BLaER1 (cell line): ENCODE data around the gene DCHS2.

Experiments used
- H3K27ac ChIP-seq: shearing (Covaris generic); formaldehyde crosslinking; 2 replicates; pipeline ENCODE4 v1.8.1; 2022
- H3K27me3 ChIP-seq: shearing (Covaris generic); formaldehyde crosslinking; 2 replicates; pipeline ENCODE4 v1.8.1; 2022
- H3K36me3 ChIP-seq: shearing (Covaris generic); formaldehyde crosslinking; 2 replicates; pipeline ENCODE4 v1.8.1; 2022
- H3K4me1 ChIP-seq: shearing (Covaris generic); formaldehyde crosslinking; 2 replicates; pipeline ENCODE4 v1.8.1; 2022
- H3K4me2 ChIP-seq: shearing (Covaris generic); formaldehyde crosslinking; 2 replicates; pipeline ENCODE4 v1.8.1; 2022
- H3K4me3 ChIP-seq: shearing (Covaris generic); formaldehyde crosslinking; 2 replicates; pipeline ENCODE4 v1.8.1; 2022
- H3K9ac ChIP-seq: shearing (Covaris generic); formaldehyde crosslinking; 2 replicates; pipeline ENCODE4 v1.8.1; 2022
- H3K9me3 ChIP-seq: shearing (Covaris generic); formaldehyde crosslinking; 2 replicates; pipeline ENCODE4 v1.8.1; 2022
- H4K20me1 ChIP-seq: shearing (Covaris generic); formaldehyde crosslinking; 2 replicates; pipeline ENCODE4 v1.8.1; 2022
- Cebpa-rat ChIP-seq: shearing (Covaris generic); IDR thresholded peaks from 2 replicates; pipeline ENCODE4 v1.8.1; 2022

The DCHS2 gene

GRCh38 chr4:154433543-154433942 lies 58.1 kb downstream of the DCHS2 start:
- H3K4me3 ChIP-seq = no peak overlapping the region
- no peaks in the 10 kb centered on the region for H3K27me3 ChIP-seq
- no peak overlapping the region for H3K4me2 ChIP-seq
- H4K20me1 ChIP-seq = no peaks in the 10 kb centered on the region
- peaks cover 7% of the 10 kb centered on the region; the same call in 1 of the 2 replicates for H3K9me3 ChIP-seq
- no peak overlapping the region for H3K9ac ChIP-seq
- peaks cover 12% of the 10 kb centered on the region; the same call in 1 of the 2 replicates for H3K36me3 ChIP-seq
- H3K27ac ChIP-seq = no peak overlapping the region
- TF ChIP-seq Cebpa-rat = no peak
- H3K4me1 ChIP-seq = peaks cover 3% of the 10 kb centered on the region; the same call in 1 of the 2 replicates

GRCh38 chr4:154429176-154429575 lies 62.4 kb downstream of the DCHS2 start:
- Histone ChIP-seq H3K27me3 (no peaks in the 10 kb centered on the region), H3K9ac (no peak overlapping the region), H3K4me1 (peaks cover 46% of the 10 kb centered on the region), H3K36me3 (peaks cover 8% of the 10 kb centered on the region; the same call in 1 of the 2 replicates), H4K20me1 (no peaks in the 10 kb centered on the region), H3K4me3 (no peak overlapping the region), H3K27ac (no peak overlapping the region), H3K4me2 (no peak overlapping the region), H3K9me3 (peaks cover 7% of the 10 kb centered on the region; the same call in 1 of the 2 replicates)
- no peak for TF ChIP-seq Cebpa-rat

- H3K4me1 ChIP-seq = peaks cover 62% of the 10 kb centered on the region
- no peaks in the 10 kb centered on the region for H3K27me3 ChIP-seq
- H4K20me1 ChIP-seq = no peaks in the 10 kb centered on the region
- H3K9ac ChIP-seq = no peak overlapping the region
- peak overlapping the region; percentile 48 for H3K4me2 ChIP-seq
- TF ChIP-seq Cebpa-rat = no peak
- peaks cover 5% of the 10 kb centered on the region; the same call in 1 of the 2 replicates for H3K36me3 ChIP-seq
- no peak overlapping the region for H3K27ac ChIP-seq
- no peaks in the 10 kb centered on the region for H3K9me3 ChIP-seq
- H3K4me3 ChIP-seq = no peak overlapping the region
Measured at GRCh38 chr4:154427149-154427548, 64.5 kb downstream of the DCHS2 start.

- peaks cover 72% of the 10 kb centered on the region for H3K4me1 ChIP-seq
- peaks cover 5% of the 10 kb centered on the region; the same call in 1 of the 2 replicates for H3K36me3 ChIP-seq
- no peaks in the 10 kb centered on the region for H4K20me1 ChIP-seq
- H3K27ac ChIP-seq = peak overlapping the region; percentile 69
- H3K4me2 ChIP-seq = peak overlapping the region; percentile 71
- H3K9ac ChIP-seq = peak overlapping the region; percentile 27; the same call in 1 of the 2 replicates
- no peak overlapping the region for H3K4me3 ChIP-seq
- H3K27me3 ChIP-seq = no peaks in the 10 kb centered on the region
- no peaks in the 10 kb centered on the region for H3K9me3 ChIP-seq
- no peak for TF ChIP-seq Cebpa-rat
Measured at GRCh38 chr4:154425514-154425913, 66.1 kb downstream of the DCHS2 start.

- peaks cover 72% of the 10 kb centered on the region for H3K4me1 ChIP-seq
- H3K4me2 ChIP-seq = peak overlapping the region; percentile 71
- no peaks in the 10 kb centered on the region for H3K27me3 ChIP-seq
- H3K4me3 ChIP-seq = no peak overlapping the region
- H3K36me3 ChIP-seq = peaks cover 4% of the 10 kb centered on the region; the same call in 1 of the 2 replicates
- H3K9me3 ChIP-seq = no peaks in the 10 kb centered on the region
- 0 out of 2 replicates have a peak overlapping the region, but pooled peaks have one; percentile 27 for H3K9ac ChIP-seq
- H3K27ac ChIP-seq = peak overlapping the region; percentile 8
- H4K20me1 ChIP-seq = no peaks in the 10 kb centered on the region
- TF ChIP-seq Cebpa-rat = no peak
Measured at GRCh38 chr4:154424810-154425484, 66.7 kb downstream of the DCHS2 start.

GRCh38 chr4:154422152-154422551 lies 69.4 kb downstream of the DCHS2 start:
- no peaks in the 10 kb centered on the region for H3K9me3 ChIP-seq
- no peaks in the 10 kb centered on the region for H4K20me1 ChIP-seq
- no peak overlapping the region for H3K9ac ChIP-seq
- no peak overlapping the region for H3K27ac ChIP-seq
- H3K4me1 ChIP-seq = peaks cover 67% of the 10 kb centered on the region
- H3K4me2 ChIP-seq = no peak overlapping the region
- no peak for TF ChIP-seq Cebpa-rat
- H3K27me3 ChIP-seq = no peaks in the 10 kb centered on the region
- H3K36me3 ChIP-seq = no peaks in the 10 kb centered on the region
- no peak overlapping the region for H3K4me3 ChIP-seq

- H3K27me3 ChIP-seq = no peaks in the 10 kb centered on the region
- no peak overlapping the region for H3K9ac ChIP-seq
- H3K27ac ChIP-seq = no peak overlapping the region
- H4K20me1 ChIP-seq = no peaks in the 10 kb centered on the region
- no peaks in the 10 kb centered on the region for H3K36me3 ChIP-seq
- H3K9me3 ChIP-seq = no peaks in the 10 kb centered on the region
- no peak overlapping the region for H3K4me2 ChIP-seq
- H3K4me1 ChIP-seq = peaks cover 63% of the 10 kb centered on the region
- no peak for TF ChIP-seq Cebpa-rat
- H3K4me3 ChIP-seq = no peak overlapping the region
Measured at GRCh38 chr4:154421618-154422017, 70.0 kb downstream of the DCHS2 start.

- Histone ChIP-seq H3K36me3 (no peaks in the 10 kb centered on the region), H3K4me3 (peak overlapping the region; percentile 69), H3K9me3 (no peaks in the 10 kb centered on the region), H3K4me2 (peak overlapping the region; percentile 76), H4K20me1 (no peaks in the 10 kb centered on the region), H3K27me3 (no peaks in the 10 kb centered on the region), H3K9ac (peak overlapping the region; percentile 80), H3K4me1 (peaks cover 42% of the 10 kb centered on the region), H3K27ac (peak overlapping the region; percentile 72; the same call in 1 of the 2 replicates)
- no peak for TF ChIP-seq Cebpa-rat
Measured at GRCh38 chr4:154417373-154417673, 74.3 kb downstream of the DCHS2 start.

GRCh38 chr4:154416190-154416547 lies 75.4 kb downstream of the DCHS2 start:
- peak overlapping the region; percentile 76 for H3K4me2 ChIP-seq
- H4K20me1 ChIP-seq = no peaks in the 10 kb centered on the region
- H3K9ac ChIP-seq = peak overlapping the region; percentile 80
- peaks cover 30% of the 10 kb centered on the region for H3K4me1 ChIP-seq
- H3K4me3 ChIP-seq = peak overlapping the region; percentile 69
- 0 out of 2 replicates have a peak, but pooled peaks cover 3% of the 10 kb centered on the region for H3K9me3 ChIP-seq
- H3K27ac ChIP-seq = peak overlapping the region; percentile 72
- H3K36me3 ChIP-seq = no peaks in the 10 kb centered on the region
- TF ChIP-seq Cebpa-rat = no peak
- no peaks in the 10 kb centered on the region for H3K27me3 ChIP-seq

- Histone ChIP-seq H3K4me2 (peak overlapping the region; percentile 76; the same call in 1 of the 2 replicates), H3K27ac (no peak overlapping the region), H3K9me3 (0 out of 2 replicates have a peak, but pooled peaks cover 4% of the 10 kb centered on the region), H3K27me3 (no peaks in the 10 kb centered on the region), H3K4me3 (no peak overlapping the region), H4K20me1 (no peaks in the 10 kb centered on the region), H3K36me3 (no peaks in the 10 kb centered on the region), H3K4me1 (peaks cover 30% of the 10 kb centered on the region), H3K9ac (no peak overlapping the region)
- no peak for TF ChIP-seq Cebpa-rat
Measured at GRCh38 chr4:154415313-154415712, 76.3 kb downstream of the DCHS2 start.
